Stimulated activated CD8-positive, alpha-beta memory T cell treated with anti-CD3 and anti-CD28 coated beads, Interleukin-15, amount 100 ng/mL, for 24 hours (primary cell): ENCODE measurements around the gene SPECC1L.
A peak's percentile ranks its signal among the peaks of the same experiment; 100 is the strongest.

Experiments used
- DNase-seq: peaks from one replicate; pipeline ENCODE4 v3.0.0-alpha.2; 2020; ENCODE audit warnings: low read depth

Gene SPECC1L

GRCh38 chr22:24414523-24414922, 143.9 kb downstream of the SPECC1L start:
- no peak for DNase-seq

GRCh38 chr22:24414984-24415945, 144.6 kb downstream of the SPECC1L start:
- DNase-seq = no peak

- no peak for DNase-seq
Observed at GRCh38 chr22:24416095-24416494, 145.5 kb downstream of the SPECC1L start.

GRCh38 chr22:24416611-24417010, 146.0 kb downstream of the SPECC1L start:
- DNase-seq = no peak

GRCh38 chr22:24417200-24417599, 146.6 kb downstream of the SPECC1L start:
- no peak for DNase-seq

GRCh38 chr22:24417901-24418641, 147.4 kb downstream of the SPECC1L start:
- DNase-seq = no peak

- no peak for DNase-seq
Observed at GRCh38 chr22:24418786-24419474, 148.3 kb downstream of the SPECC1L start.

- DNase-seq = no peak
Observed at GRCh38 chr22:24419475-24419850, 148.8 kb downstream of the SPECC1L start.

GRCh38 chr22:24420072-24420976, 149.7 kb downstream of the SPECC1L start:
- DNase-seq = no peak

GRCh38 chr22:24420977-24421343, 150.3 kb downstream of the SPECC1L start:
- no peak for DNase-seq

- no peak for DNase-seq
Observed at GRCh38 chr22:24421428-24421931, 150.8 kb downstream of the SPECC1L start.

- no peak for DNase-seq
Observed at GRCh38 chr22:24422102-24422665, 151.6 kb downstream of the SPECC1L start.

- peak; percentile 56 for DNase-seq
Observed at GRCh38 chr22:24423519-24424000, 152.9 kb downstream of the SPECC1L start.

GRCh38 chr22:24424001-24424900, 153.6 kb downstream of the SPECC1L start:
- no peak for DNase-seq

- no peak for DNase-seq
Observed at GRCh38 chr22:24424901-24425775, 154.5 kb downstream of the SPECC1L start.

GRCh38 chr22:24426436-24426835, 155.8 kb downstream of the SPECC1L start:
- DNase-seq = no peak

- DNase-seq = no peak
Observed at GRCh38 chr22:24426851-24427499, 156.3 kb downstream of the SPECC1L start.

GRCh38 chr22:24427500-24428164, 157.0 kb downstream of the SPECC1L start, which contains the start of gene ADORA2A:
Gene ADORA2A (plus strand): TSS chr22:24427599. CDS start chr22:24433405, 5,806 bp downstream.
- peak; percentile 46 for DNase-seq
